ENCODE results near the gene OR4C15. TPM values are rescaled to one million over a fixed set of nuclear protein-coding genes. Genes with fewer than 3 reads are reported as not detected.

Gene OR4C15
- total RNA-seq (ENCODE audit: low replicate concordance), result not detected in 2 replicates

- Histone ChIP-seq H3K27me3 (no peaks in the 10 kb centered on the region), H3K4me1 (no peaks in the 10 kb centered on the region), H3K79me2 (ENCODE audit: low read depth) (no peaks in the 10 kb centered on the region), H3K9me3 (ENCODE audit: low read depth) (peaks cover 38% of the 10 kb centered on the region), H3K27ac (no peak within 1 kb of the TSS), H3K9ac (no peak within 1 kb of the TSS), H4K20me1 (ENCODE audit: low read depth) (no peaks in the 10 kb centered on the region), H3F3A (ENCODE audit: low read depth) (no peaks in the 10 kb centered on the region), H2AFZ (replicated peaks) (no peak within 1 kb of the TSS), H3K4me3 (no peak within 1 kb of the TSS), H3K4me2 (no peak within 1 kb of the TSS), H3K36me3 (no peaks in the 10 kb centered on the region)
- H3K9me3 Mint-ChIP-seq, result peaks cover 18% of the 10 kb centered on the region
- DNase-seq (ENCODE audit: low spot score), result no peak
- H3K4me1 Mint-ChIP-seq, result no peaks in the 10 kb centered on the region
- TF ChIP-seq CTCF (IDR thresholded peaks at IDR 0.05), result no peak
- no peak for TF ChIP-seq EZH2 (IDR thresholded peaks at IDR 0.05)
- no peak for TF ChIP-seq EZH2phosphoT487 (IDR thresholded peaks at IDR 0.05)
- no peak within 1 kb of the TSS for H3K27ac Mint-ChIP-seq
- H3K4me3 Mint-ChIP-seq, result no peak within 1 kb of the TSS
- H3K27me3 Mint-ChIP-seq (ENCODE audit: insufficient read depth, low read depth), result no peaks in the 10 kb centered on the region
- no peaks in the 10 kb centered on the region for H3K36me3 Mint-ChIP-seq
These were observed at the start of gene OR4C15 for GRCh38 chr11:55554169-55554568. Gene OR4C15, plus strand, starts transcription at chr11:55554469. Its CDS starts 0 bp downstream, at chr11:55554469.

- Histone ChIP-seq H2AFZ (replicated peaks) (no peak within 1 kb of the TSS), H3K9me3 (ENCODE audit: low read depth) (peaks cover 29% of the 10 kb centered on the region), H3K79me2 (ENCODE audit: low read depth) (no peaks in the 10 kb centered on the region), H3K4me3 (no peak within 1 kb of the TSS), H3K27me3 (no peaks in the 10 kb centered on the region), H3K36me3 (no peaks in the 10 kb centered on the region), H3K27ac (no peak within 1 kb of the TSS), H3K4me2 (no peak within 1 kb of the TSS), H4K20me1 (ENCODE audit: low read depth) (no peaks in the 10 kb centered on the region), H3F3A (ENCODE audit: low read depth) (no peaks in the 10 kb centered on the region), H3K9ac (no peak within 1 kb of the TSS), H3K4me1 (no peaks in the 10 kb centered on the region)
- H3K9me3 Mint-ChIP-seq, result peaks cover 20% of the 10 kb centered on the region
- no peaks in the 10 kb centered on the region for H3K4me1 Mint-ChIP-seq
- no peak within 1 kb of the TSS for H3K4me3 Mint-ChIP-seq
- no peak for DNase-seq (ENCODE audit: low spot score)
- no peaks in the 10 kb centered on the region for H3K36me3 Mint-ChIP-seq
- no peak for TF ChIP-seq EZH2phosphoT487 (IDR thresholded peaks at IDR 0.05)
- no peak for TF ChIP-seq CTCF (IDR thresholded peaks at IDR 0.05)
- no peak for TF ChIP-seq EZH2 (IDR thresholded peaks at IDR 0.05)
- H3K27me3 Mint-ChIP-seq (ENCODE audit: insufficient read depth, low read depth), result no peaks in the 10 kb centered on the region
- H3K27ac Mint-ChIP-seq, result no peak within 1 kb of the TSS
These were observed 17.6 kb downstream of the OR4C15 start, which contains the start of gene OR4C16 for GRCh38 chr11:55571828-55572227. Gene OR4C16, plus strand, starts transcription at chr11:55572128. Its CDS starts 0 bp downstream, at chr11:55572128.

- Histone ChIP-seq H3K4me2 (no peak overlapping the region), H2AFZ (replicated peaks) (no peak overlapping the region), H3K27me3 (no peaks in the 10 kb centered on the region), H3K27ac (no peak overlapping the region), H3K79me2 (ENCODE audit: low read depth) (no peaks in the 10 kb centered on the region), H3K9me3 (ENCODE audit: low read depth) (peaks cover 29% of the 10 kb centered on the region), H3K36me3 (no peaks in the 10 kb centered on the region), H3K4me3 (no peak overlapping the region), H3F3A (ENCODE audit: low read depth) (no peaks in the 10 kb centered on the region), H3K4me1 (no peaks in the 10 kb centered on the region), H4K20me1 (ENCODE audit: low read depth) (no peaks in the 10 kb centered on the region), H3K9ac (no peak overlapping the region)
- TF ChIP-seq EZH2 (IDR thresholded peaks at IDR 0.05) (no peak), CTCF (IDR thresholded peaks at IDR 0.05) (no peak)
- Mint-ChIP-seq H3K36me3 (no peaks in the 10 kb centered on the region), H3K4me1 (no peaks in the 10 kb centered on the region), H3K9me3 (peaks cover 26% of the 10 kb centered on the region), H3K27me3 (ENCODE audit: insufficient read depth, low read depth) (no peaks in the 10 kb centered on the region), H3K27ac (no peak overlapping the region), H3K4me3 (no peak overlapping the region)
- no peak for DNase-seq (ENCODE audit: low spot score)
These were observed 18.3 kb downstream of the OR4C15 start for GRCh38 chr11:55572548-55572947.

Other genes with a start within 250 kb of the OR4C15 start
- gene OR4A16, start 211.3 kb upstream of the OR4C15 start, total RNA-seq (ENCODE audit: low replicate concordance), result not detected in 2 replicates
- gene OR4A15, start 186.5 kb upstream of the OR4C15 start, total RNA-seq (ENCODE audit: low replicate concordance), result not detected in 2 replicates
- gene OR4C16, start 17.7 kb downstream of the OR4C15 start, total RNA-seq (ENCODE audit: low replicate concordance), result not detected in 2 replicates
- gene OR4C11, start 53.2 kb downstream of the OR4C15 start, total RNA-seq (ENCODE audit: low replicate concordance), result not detected in 2 replicates
- not detected in 2 replicates for gene OR4P4, start 80.6 kb downstream of the OR4C15 start, total RNA-seq (ENCODE audit: low replicate concordance)
- gene OR4S2, start 93.9 kb downstream of the OR4C15 start, total RNA-seq (ENCODE audit: low replicate concordance), result not detected in 2 replicates
- not detected in 2 replicates for gene OR4C6, start 107.7 kb downstream of the OR4C15 start, total RNA-seq (ENCODE audit: low replicate concordance)
- gene OR5D13, start 219.0 kb downstream of the OR4C15 start, total RNA-seq (ENCODE audit: low replicate concordance), result not detected in 2 replicates
- not detected in 2 replicates for gene OR5D14, start 241.1 kb downstream of the OR4C15 start, total RNA-seq (ENCODE audit: low replicate concordance)